Stimulated activated CD8-positive, alpha-beta memory T cell treated with anti-CD3 and anti-CD28 coated beads, Interleukin-15, amount 100 ng/mL, for 4 hours (primary cell): ENCODE results near the gene MEI4.
"Not testable (repeated sequence)": the region's sequence is repeated elsewhere in the genome, so short reads cannot be mapped to it uniquely, and the experiment has no call there.

ENCODE experiments used
- DNase-seq, 2 donors: peaks; one replicate each; pipeline ENCODE4 v3.0.0-alpha.2; 2020; ENCODE audit warnings: low read depth in 2 of 2

Gene MEI4

DNA sequence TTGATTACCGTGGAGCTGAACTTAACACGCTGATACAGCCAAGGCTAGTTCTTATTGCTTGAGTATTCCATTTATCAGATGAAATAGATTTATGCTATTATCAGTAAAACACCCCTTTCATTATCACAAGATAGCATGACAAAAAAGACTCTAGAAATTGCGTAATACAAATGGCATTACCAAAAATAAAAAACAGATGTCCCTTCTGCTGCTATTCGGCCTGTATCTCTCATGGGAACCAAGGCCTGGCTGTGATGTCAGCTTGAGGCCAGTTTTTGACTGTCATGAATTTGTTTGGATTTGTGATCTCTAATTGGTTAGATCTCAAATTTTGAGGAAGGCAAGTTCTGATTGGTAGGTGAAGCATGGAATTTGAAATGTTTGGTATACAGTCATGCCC, 25.2 kb downstream of the MEI4 start:
- no peak for DNase-seq

- no peak for DNase-seq
Measured at GRCh38 chr6:77683515-77683914, 30.7 kb downstream of the MEI4 start.

DNA sequence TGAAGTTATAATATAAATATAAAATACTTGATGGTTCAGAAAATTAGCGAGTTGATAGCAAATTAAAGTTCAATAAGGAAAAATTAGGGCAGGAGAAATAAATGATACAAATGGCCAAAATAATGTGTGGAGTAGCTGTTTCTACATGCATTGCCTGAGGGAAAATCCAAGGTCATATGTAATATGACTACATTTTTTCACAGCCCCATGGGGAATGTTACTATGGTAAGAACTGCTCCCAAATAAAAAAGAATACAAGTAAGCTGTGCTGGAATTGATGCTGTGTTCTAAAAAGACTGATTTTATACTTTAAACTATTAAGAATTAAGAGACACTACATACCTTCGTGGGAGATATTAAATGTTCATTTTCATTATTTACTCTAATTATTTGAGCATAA, 34.1 kb downstream of the MEI4 start:
- DNase-seq: no peak

DNA sequence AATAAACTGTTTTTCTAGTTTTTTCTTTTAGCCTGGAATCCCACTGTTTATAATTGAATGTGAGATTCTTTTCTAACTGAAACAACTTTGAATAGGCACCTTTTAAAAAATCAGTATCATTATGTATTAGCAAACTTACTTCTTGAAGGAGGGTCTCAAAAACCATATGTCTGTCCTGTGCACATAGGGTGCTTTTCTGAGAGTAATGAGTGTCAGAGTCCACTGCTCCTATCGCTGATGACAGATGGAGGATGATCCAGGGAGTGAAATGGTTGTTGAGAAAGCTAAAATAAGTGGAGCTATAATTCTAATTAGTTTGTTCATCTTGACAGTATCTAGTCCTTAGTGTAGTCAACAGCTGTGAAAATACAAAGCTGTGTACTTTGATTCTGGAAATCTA, 35.8 kb downstream of the MEI4 start:
- no peak for DNase-seq

- not testable (repeated sequence) for DNase-seq
Measured at GRCh38 chr6:77700095-77700494, 47.3 kb downstream of the MEI4 start.

DNA sequence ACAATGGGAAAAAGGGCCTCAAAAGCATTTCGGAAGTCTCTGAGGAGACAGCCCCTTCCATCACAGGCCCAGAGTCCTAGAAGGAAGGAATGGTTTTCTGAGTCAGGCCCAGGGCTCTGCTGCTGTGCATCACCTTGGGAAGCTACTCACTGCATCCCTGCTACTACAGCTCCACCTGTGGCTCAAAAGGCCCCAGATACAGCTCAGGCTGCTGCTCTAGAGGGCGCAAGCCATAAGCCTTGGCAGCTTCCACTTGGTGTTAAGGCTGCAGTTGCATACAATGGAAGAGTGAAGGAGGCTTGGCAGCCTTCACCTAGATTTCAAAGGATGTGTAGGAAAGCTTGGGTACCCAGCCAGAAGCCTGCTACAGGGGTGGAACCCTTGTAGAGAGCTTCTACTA, 54.8 kb downstream of the MEI4 start:
- DNase-seq: no peak

GRCh38 chr6:77715588-77715987, 62.7 kb downstream of the MEI4 start:
- DNase-seq: no peak

- no peak for DNase-seq
Measured at GRCh38 chr6:77716311-77716710, 63.5 kb downstream of the MEI4 start.

DNA sequence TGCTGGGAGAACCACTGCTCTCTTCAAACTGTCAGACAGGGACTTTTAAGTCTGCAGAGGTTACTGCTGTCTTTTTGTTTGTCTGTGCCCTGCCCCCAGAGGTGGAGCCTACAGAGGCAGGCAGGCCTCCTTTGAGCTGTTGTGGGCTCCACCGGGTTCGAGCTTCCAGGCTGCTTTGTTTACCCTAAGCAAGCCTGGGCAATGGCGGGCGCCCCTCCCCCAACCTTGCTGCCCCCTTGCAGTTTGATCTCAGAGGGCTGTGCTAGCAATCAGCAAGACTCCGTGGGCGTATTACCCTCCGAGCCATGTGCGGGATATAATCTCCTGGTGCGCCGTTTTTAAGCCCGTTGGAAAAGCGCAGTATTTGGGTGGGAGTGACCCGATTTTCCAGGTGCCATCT, 83.2 kb downstream of the MEI4 start:
- not testable (repeated sequence) for DNase-seq

GRCh38 chr6:77740380-77740779, 87.5 kb downstream of the MEI4 start:
- no peak for DNase-seq

DNA sequence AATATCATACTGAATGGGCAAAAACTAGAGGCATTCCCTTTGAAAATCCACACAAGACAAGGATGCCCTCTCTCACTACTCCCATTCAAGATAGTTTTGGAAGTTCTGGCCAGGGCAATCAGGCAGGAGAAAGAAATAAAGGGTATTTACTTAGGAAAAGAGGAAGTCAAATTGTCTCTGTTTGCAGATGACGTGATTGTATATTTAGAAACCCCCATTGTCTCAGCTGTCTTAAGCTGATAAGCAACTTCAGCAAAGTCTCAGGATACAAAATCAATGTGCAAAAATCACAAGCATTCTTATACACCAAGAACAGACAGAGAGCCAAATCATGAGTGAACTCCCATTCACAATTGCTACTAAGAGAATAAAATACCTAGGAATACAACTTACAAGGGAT, 99.3 kb downstream of the MEI4 start:
- not testable (repeated sequence) for DNase-seq

- no peak for DNase-seq
Measured at GRCh38 chr6:77762386-77762785, 109.5 kb downstream of the MEI4 start.

DNA sequence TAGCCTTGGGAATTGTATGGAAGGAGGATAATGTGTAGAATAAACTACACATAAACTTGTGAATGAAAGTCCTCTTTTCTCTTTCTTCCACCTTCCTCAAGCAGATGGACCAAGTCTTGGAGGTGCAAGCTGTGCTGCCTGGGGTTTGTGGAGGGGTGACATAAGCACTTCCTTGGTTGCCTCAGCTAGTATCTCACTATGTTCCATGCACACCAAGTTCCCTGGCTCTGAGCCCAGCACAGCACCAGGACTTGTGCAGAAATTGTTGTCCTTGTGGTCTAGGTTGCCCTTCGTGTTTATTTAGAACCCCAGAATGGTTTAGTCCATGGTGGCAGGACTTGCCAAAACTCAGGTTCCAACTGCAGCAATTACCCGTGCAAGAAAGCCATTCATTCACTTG, 110.3 kb downstream of the MEI4 start:
- DNase-seq: no peak

- DNase-seq: no peak
Measured at GRCh38 chr6:77764364-77764763, 111.5 kb downstream of the MEI4 start.

DNA sequence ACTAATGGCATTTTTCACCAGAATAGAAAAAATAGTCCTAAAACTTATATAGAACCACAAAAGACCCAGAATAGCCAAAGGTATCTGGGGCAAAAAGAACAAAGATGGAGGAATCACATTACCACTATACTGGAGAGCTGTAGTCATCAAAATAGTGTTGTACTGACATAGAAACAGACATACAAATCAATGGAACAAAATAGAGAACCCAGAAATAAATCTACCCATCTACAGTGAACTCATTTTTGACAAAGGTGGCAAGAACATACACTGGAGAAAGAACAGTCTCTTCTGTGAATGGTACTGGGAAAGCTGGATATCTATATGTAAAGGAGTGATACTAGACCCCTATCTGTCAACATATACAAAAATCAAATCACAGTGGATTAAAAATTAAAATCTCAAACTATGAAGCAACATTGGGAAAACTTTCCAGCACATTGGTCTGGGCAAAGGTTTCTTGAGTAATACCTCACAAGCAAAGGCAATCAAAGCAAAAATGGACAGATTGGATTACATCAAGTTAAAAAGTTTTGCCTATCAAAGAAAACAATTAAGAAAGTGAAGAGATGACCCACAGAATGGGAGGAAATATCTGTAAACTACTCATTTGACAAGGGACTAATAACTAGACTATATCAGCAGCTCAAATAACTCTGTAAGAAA, 120.5 kb downstream of the MEI4 start:
- no peak for DNase-seq

GRCh38 chr6:77774457-77774856, 121.6 kb downstream of the MEI4 start:
- DNase-seq: no peak

GRCh38 chr6:77776441-77776840, 123.6 kb downstream of the MEI4 start:
- no peak for DNase-seq

DNA sequence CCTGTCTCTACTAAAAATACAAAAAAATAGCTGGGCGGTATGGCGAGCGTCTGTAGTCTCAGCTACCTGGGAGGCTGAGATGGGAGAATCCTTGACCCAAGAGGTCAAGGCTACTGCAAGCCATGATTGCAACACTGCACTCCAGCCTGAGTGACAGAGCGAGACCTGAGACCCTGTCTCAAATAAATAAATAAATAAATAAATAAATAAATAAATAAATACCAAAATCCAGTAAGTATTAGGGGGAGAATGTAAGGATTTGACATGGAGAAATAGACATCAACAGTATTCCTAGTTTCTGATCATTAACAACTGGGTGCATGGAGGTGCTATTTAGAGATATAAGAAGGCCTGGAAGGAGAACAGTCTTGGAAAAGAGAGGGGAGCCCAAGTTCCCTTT, 125.7 kb downstream of the MEI4 start:
- DNase-seq: no peak

DNA sequence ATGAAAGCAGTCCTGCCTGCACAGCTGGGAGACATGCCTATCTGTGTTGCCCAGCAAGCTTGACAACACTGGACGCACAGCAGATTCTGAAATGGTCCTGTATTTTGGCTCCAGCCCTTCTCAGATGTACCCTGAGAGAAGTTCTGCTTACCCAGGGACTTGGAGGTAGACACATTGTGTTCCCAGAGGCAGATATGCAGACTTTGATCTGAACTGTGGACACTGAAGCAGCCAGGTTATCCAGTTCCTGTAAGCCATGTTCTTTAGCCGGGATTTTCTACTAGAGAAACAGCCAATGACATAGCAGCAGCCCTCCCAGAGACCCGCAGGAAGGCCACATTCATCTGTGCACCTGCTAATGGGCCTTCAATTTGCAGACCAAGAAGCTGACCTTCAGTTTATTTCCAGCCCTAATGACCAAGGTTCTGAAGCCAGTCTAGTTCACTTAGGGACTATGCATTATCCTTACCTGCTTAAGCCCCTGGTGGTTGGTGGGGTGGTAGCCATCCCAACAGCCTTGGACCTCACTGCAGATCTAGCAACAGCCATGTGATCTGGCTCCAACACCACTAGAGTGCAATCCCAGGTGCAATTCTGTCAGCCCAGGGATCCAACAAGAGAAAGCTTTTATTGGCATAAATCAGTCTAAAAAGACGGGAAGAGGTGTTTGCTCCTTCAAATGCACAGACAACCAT, 134.2 kb downstream of the MEI4 start:
- DNase-seq: no peak

- DNase-seq: no peak
Measured at GRCh38 chr6:77796824-77797809, 144.3 kb downstream of the MEI4 start.

- DNase-seq: no peak
Measured at GRCh38 chr6:77812304-77812703, 159.5 kb downstream of the MEI4 start.

DNA sequence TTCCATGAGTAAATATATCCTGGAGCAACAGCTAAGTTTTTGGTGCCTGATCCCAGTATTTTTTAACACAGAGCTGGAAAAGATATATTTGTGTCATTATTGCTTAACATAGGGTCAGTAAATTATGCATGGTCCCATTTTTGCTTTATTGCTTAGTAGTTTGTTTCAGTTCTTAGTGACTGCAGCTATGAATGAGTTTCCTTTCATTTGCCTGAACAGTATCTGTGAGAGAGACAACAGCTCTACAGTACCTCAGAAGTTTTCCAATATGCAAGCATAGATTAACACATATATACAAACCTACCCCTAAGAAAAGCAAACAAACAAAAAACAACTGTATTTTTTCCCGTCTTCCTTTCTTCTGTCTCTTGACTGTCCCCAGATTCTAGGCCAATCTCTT, 160.3 kb downstream of the MEI4 start:
- DNase-seq: no peak

DNA sequence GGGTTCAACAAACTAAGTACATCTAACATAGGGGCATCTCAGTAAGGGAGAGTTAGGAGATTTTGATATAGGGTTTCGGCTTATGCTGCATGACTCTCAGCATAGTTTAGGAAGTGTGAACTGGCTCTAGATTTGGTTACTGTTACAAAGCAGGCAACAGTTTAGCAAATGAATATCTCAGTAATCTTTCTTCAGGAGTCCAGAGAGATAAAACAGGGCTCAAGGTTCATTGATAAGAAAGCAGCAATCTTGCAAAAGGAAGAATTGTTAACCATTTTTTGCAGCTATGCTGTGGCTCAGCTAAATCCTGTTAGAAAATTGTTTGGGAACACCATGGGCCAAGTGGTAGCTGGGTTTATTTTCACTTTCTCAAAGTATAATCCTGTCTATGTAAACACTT, 161.3 kb downstream of the MEI4 start:
- no peak for DNase-seq
